HG03575 (cell line): Measurements from ENCODE around the gene TMEM131.

Source experiments
- ATAC-seq: cut with Tn5 transposase; IDR thresholded peaks from one replicate; pipeline ENCODE4 v1.9.1; 2021; ENCODE audit not compliant: unreplicated experiment, insufficient number of reproducible peaks, low FRiP score; ENCODE audit errors: extremely low read depth

TMEM131 gene

DNA sequence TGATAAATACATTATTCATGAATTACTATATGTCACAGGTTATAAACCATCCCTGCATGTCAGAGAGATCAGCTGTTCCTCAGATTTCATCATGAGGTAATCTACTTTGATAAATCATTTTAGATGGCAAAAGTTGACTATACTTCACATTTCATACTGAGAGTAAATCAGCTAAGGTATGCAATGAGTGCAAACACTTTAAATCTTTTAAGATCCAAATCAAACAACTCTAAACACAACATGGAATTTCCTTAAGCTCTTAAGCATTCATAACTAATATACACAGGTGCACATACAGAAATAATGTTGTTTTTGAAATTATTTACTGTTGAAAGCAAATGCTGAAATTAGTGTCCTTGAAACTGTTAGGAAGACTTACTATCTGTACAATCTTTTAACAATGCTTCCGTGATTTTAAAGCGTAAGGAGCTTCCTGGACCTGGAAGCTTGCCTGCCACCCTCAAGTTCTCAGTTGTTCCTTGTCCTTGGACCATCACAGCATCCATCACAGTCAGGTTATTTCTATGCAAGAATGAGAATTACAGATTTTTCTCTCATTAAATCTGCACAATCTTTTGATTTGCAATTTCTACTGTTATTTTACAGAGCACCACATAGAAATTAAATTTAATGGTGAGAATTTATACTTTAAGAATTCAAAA, 199.2 kb downstream of the TMEM131 start:
- no peak for ATAC-seq

- no peak for ATAC-seq
These were observed 203.3 kb downstream of the TMEM131 start for GRCh38 chr2:97792416-97792815.

- ATAC-seq, result no peak
These were observed 206.6 kb downstream of the TMEM131 start for GRCh38 chr2:97788986-97789644.

DNA sequence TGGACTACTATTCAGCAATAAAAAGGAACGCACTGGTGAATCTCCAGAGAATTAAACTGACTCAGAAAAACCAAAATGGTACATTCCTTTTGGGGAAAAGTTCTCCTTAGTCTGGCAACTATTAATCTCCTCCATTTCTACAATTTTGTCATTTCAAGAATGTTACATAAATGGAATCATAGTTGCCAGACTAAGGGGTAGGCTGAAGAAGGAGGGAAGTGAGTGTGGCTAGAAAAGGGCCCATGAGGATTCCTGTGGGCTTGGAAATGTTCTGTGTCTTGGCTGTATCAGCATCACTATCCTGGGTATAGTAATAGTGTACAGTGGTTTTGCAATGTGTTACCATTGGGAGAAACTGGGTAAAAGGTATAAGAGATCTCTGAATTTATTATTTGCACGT, 209.9 kb downstream of the TMEM131 start:
- no peak for ATAC-seq

GRCh38 chr2:97784953-97785352, 210.8 kb downstream of the TMEM131 start:
- ATAC-seq, result no peak

DNA sequence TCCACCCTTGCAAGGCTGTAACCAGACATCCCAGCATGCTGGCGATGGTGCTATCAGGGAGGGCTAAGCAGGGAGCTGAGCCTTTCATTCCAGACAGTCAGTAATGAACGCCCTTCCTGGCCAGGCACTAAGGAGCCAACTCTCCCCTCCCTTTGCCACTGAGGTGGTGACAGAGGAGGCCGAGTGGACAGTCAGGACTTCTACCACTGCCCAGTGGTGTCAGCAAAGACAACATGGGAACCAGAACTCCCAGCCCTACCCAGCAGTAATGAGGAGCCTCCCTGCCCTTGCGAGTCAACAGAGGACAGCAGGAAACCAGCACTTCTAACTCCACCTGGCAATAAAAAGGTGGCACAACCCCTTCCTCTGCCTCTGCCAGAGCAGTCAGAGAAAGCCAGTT, 213.8 kb downstream of the TMEM131 start:
- ATAC-seq, result no peak

GRCh38 chr2:97779141-97779540, 216.6 kb downstream of the TMEM131 start:
- ATAC-seq, result no peak

- ATAC-seq, result no peak
These were observed 220.7 kb downstream of the TMEM131 start for GRCh38 chr2:97775074-97775473.

- no peak for ATAC-seq
These were observed 221.3 kb downstream of the TMEM131 start for GRCh38 chr2:97774425-97774824.

DNA sequence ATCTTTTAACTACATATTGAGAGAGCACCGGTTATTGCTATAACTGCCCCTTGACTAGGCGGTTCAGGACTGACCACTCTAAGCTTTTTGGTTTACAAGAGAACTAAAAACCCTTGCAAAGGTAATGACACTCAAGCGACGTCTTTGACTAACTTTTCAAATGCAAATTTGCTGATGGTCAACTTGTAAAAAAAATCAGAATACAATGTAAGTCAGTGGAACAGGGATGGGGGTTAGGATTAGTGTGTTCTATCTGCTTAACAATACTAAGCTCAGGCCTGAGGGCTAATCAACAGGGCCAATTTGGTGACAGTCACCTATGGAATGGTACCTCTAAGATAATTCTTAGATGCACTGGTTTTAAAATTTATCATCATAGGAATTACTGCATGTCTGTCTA, 225.3 kb downstream of the TMEM131 start:
- no peak for ATAC-seq

DNA sequence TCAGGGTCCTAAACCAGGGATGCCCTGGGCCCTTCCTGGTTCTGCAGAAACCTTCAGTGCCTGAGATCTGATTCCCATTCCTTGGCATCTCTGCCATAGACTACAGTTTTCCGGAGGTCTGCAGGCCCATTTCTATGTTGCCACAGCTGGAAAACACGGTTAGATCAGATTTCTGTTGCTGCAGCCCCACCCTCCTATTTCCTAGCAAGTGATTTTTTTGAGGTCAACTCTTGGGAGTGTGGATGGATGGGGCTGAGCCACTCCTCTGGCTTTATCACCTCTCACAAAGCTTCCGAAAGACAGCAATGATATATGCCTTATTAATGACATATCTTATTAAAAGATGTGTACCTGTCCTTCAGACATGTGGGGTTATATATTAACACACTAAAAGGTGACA, 226.0 kb downstream of the TMEM131 start:
- no peak for ATAC-seq

GRCh38 chr2:97769308-97769707, 226.4 kb downstream of the TMEM131 start:
- ATAC-seq, result no peak

DNA sequence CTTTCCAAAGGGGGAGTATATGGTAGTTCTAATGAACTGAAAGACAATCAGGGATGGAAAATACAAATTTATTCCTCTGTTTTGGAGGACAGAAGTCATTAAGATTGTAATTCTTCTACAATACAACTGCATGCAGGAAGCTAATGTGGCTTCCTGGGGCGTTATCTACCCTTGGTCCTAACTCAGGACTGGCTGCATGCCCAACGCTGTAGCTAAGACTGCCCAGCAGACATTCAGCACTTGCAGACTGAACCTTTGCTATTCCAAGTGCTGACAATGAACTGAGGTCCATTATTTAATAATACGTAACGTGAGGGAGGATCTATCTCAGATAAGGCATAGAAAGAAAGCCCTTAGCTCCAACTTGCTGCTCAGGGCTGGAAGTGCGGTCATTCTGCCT, 229.2 kb downstream of the TMEM131 start:
- no peak for ATAC-seq

GRCh38 chr2:97765933-97766332, 229.8 kb downstream of the TMEM131 start:
- no peak for ATAC-seq

GRCh38 chr2:97764559-97765263, 231.0 kb downstream of the TMEM131 start:
- no peak for ATAC-seq

GRCh38 chr2:97763176-97763845, 232.4 kb downstream of the TMEM131 start:
- no peak for ATAC-seq

DNA sequence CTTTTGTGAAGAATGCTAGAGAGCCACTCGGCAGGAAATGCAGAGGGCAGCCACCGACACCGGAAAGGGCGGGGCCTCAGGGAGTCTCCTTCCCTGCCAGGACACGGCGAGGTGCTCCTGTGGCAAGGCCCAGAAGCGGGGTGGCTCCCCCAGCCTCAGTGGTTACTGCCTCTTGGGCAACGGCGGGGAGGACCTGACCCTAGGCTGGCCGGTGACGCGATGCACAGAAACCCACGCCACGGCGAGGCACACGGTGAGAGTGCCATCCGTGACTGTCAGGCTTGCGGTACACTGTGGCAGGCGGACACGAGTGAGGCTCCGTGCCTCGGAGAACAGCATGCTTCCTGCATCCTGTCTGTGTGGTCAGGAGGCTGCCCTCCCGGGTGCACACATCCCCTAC, 234.6 kb downstream of the TMEM131 start:
- ATAC-seq, result no peak

GRCh38 chr2:97760480-97761049, 235.2 kb downstream of the TMEM131 start:
- ATAC-seq, result no peak

DNA sequence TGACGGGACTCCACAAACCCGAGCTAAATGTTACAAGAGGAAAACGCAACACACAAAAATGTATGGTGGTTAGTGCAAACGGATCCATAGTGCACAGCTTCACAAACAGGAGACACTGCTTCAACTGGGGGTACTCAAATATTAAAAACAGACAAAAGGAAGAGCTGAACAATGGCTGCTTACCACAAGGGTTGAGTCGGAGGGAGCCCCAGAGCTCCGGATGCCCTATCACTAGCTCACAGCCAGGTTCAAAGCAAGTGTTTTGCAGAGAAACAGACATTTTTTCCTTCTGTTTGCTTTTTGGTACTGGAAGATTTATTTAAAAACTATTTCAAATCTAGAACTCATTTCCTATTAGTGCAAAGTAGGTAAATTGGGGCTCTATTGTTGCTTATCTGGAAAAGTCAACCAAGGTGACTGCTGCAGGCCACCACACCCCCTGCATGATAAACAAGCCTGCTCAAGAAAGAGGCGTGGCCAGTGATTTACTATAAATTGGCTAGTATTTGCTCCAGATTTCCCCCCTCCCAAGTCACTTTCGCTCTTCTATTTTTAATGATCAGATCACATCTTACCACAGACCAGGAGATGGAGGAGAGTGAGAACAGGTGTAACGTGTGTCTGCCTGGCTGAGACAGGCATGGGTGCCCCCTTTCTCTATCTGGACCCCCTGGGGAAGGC, 235.9 kb downstream of the TMEM131 start:
- no peak for ATAC-seq
